Left ventricle myocardium inferior (tissue), 1 donor: ENCODE measurements around the gene VKORC1. TPM values are rescaled to one million over a fixed set of nuclear protein-coding genes. Genes with fewer than 3 reads are reported as not detected.

Experiments used
- DNase-seq: peaks from one replicate; pipeline ENCODE4 v3.0.0-alpha.2; 2020
- H3K27ac ChIP-seq: fragments of 200-600 bp; replicated peaks from 2 replicates; pipeline ENCODE4 v1.8.0; 2021
- H3K27me3 ChIP-seq: fragments of 200-600 bp; 2 replicates; pipeline ENCODE4 v1.8.0; 2021; ENCODE audit warnings: low read depth
- H3K36me3 ChIP-seq: fragments of 200-600 bp; 2 replicates; pipeline ENCODE4 v1.8.0; 2021
- H3K4me1 ChIP-seq: fragments of 200-600 bp; 2 replicates; pipeline ENCODE4 v1.8.0; 2021
- H3K4me3 ChIP-seq: fragments of 200-600 bp; 2 replicates; pipeline ENCODE4 v1.8.0; 2021; ENCODE audit warnings: mild to moderate bottlenecking, moderate library complexity
- H3K9me3 ChIP-seq: fragments of 200-600 bp; replicated peaks from 2 replicates; pipeline ENCODE4 v1.8.0; 2021
- intact Hi-C: fragments of 100-400 bp; cut with micrococcal nuclease; formaldehyde crosslinking; loops from one replicate; pipeline ENCODE4 v1.11.0; 2022
- total RNA-seq: library from RNA; stranded (reverse); fragmentation: NEBNext Ultra II Directional; extraction: Animal tissue kit (Norgen Biotek cat#: 25700); gene quantifications from one replicate; pipeline ENCODE4 v1.2.1, GENCODE V29; 2021
- TF ChIP-seq, protein P1 (sequence below): fragments of 200-600 bp; IDR thresholded peaks from 2 replicates; pipeline ENCODE4 v1.8.0; 2021; ENCODE audit warnings: antibody characterized with exemption, mild to moderate bottlenecking, borderline replicate concordance
- donor health status: DM: no; HTN: yes; CAD: no; lungs with severe emphysema.

VKORC1 gene
- total RNA-seq, 1 donor from 2014 or later = 39.5 TPM

DNA sequence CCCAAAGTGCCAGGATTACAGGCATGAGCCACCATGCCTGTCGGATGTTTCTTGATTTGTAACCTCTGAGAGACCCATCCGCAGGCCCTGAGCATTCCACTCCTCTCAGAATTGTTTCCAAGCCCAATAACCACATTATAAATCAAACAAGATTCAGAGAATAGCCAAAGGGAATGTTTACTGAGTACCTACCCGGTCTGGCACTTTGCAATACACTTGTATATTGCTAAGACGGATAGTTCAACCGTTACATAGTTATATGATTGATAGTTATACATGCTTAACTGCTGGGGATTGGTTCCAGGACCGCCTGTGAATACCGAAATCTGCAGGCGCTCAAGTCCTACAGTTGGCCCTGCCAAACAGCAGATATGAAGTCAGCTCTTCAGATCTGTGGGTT is 19.9 kb upstream of the VKORC1 start:
- no peaks in the 10 kb centered on the region for H3K27me3 ChIP-seq
- H3K27ac ChIP-seq = peak overlapping the region; percentile 99
- no peak for DNase-seq
- TF ChIP-seq, protein P1, sequence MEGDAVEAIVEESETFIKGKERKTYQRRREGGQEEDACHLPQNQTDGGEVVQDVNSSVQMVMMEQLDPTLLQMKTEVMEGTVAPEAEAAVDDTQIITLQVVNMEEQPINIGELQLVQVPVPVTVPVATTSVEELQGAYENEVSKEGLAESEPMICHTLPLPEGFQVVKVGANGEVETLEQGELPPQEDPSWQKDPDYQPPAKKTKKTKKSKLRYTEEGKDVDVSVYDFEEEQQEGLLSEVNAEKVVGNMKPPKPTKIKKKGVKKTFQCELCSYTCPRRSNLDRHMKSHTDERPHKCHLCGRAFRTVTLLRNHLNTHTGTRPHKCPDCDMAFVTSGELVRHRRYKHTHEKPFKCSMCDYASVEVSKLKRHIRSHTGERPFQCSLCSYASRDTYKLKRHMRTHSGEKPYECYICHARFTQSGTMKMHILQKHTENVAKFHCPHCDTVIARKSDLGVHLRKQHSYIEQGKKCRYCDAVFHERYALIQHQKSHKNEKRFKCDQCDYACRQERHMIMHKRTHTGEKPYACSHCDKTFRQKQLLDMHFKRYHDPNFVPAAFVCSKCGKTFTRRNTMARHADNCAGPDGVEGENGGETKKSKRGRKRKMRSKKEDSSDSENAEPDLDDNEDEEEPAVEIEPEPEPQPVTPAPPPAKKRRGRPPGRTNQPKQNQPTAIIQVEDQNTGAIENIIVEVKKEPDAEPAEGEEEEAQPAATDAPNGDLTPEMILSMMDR = no peak
- no peaks in the 10 kb centered on the region for H3K9me3 ChIP-seq
- no peak overlapping the region for H3K4me3 ChIP-seq
- intact Hi-C loops = no loop called here
- peaks cover 37% of the 10 kb centered on the region for H3K36me3 ChIP-seq
- H3K4me1 ChIP-seq = peaks cover 69% of the 10 kb centered on the region

DNA sequence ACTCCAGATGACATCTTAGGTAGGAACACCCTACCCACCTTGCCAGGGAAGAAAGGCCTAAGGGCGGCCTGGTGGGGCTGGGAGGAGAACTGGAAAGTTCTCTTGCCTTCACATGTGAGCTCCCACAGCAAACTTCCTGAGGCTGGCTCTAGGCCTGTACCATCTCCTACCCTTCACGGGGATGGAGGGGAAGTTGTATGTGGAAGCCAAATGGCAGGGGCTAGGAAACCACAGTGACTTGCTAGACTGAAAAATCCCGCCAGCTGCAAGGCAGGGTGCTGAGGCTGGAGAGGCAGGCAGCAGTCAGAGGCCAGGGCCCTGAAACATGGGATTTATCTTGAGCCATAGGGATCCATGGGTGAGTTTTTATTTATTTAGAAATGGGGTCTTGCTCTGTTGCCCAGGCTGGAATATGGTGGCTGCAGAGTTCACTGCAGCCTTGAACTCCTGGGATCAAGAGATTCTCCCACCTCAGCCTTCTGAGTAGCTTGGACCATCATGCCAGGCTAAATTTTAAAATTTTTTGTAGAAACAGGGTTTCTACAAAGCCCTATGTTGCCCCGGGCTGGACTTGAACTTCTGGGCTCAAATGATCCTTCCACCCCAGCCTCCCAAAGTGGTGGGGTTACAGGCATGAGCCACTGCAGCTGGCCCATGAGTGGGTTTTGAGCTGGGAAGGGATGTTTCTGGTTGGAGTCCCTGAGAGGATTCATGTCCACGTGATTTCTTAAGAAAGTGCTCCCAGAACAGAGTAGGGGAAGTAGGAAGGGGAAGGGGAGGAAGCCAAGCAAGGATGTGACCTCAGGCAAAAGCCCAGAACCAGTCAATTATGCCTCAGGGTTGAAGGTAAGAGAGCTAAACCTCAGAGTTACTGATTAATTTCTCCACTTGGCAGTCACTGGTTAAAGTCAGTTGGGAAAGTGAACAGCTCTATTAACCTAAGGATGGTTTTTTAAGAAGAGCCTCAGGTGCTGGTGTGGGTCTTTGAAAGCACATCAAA is 18.8 kb upstream of the VKORC1 start:
- H3K9me3 ChIP-seq = no peaks in the 10 kb centered on the region
- peak overlapping the region; percentile 99 for H3K27ac ChIP-seq
- TF ChIP-seq, protein P1 = no peak
- peak overlapping the region; percentile 33 for H3K4me3 ChIP-seq
- H3K36me3 ChIP-seq = peaks cover 34% of the 10 kb centered on the region
- H3K4me1 ChIP-seq = peaks cover 69% of the 10 kb centered on the region
- H3K27me3 ChIP-seq = no peaks in the 10 kb centered on the region
- intact Hi-C loops = no loop called here
- no peak for DNase-seq

DNA sequence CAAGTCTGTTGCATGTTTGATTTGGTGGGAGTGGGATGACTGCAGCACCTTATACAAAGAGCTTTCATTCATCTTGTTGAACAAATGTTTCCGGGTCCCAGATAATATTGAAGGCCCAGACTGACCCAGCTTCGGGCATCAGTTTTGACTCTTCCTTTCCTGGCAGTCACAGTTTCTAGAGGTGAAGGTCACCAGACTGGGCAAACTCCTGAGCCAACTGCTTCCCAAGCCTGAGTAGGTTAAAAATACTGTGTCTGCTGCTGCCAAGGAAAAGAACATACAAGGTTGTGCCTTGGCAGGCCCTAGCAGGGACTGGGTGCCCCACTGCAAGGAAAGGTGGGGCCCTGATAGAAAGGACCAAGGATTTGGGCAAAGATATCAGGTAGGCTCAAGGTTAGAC is 18.1 kb upstream of the VKORC1 start:
- no peaks in the 10 kb centered on the region for H3K9me3 ChIP-seq
- TF ChIP-seq, protein P1 = no peak
- peak overlapping the region; percentile 99 for H3K27ac ChIP-seq
- no peaks in the 10 kb centered on the region for H3K27me3 ChIP-seq
- intact Hi-C loops = no loop called here
- peaks cover 34% of the 10 kb centered on the region for H3K36me3 ChIP-seq
- H3K4me1 ChIP-seq = peaks cover 68% of the 10 kb centered on the region
- DNase-seq = no peak
- H3K4me3 ChIP-seq = no peak overlapping the region

DNA sequence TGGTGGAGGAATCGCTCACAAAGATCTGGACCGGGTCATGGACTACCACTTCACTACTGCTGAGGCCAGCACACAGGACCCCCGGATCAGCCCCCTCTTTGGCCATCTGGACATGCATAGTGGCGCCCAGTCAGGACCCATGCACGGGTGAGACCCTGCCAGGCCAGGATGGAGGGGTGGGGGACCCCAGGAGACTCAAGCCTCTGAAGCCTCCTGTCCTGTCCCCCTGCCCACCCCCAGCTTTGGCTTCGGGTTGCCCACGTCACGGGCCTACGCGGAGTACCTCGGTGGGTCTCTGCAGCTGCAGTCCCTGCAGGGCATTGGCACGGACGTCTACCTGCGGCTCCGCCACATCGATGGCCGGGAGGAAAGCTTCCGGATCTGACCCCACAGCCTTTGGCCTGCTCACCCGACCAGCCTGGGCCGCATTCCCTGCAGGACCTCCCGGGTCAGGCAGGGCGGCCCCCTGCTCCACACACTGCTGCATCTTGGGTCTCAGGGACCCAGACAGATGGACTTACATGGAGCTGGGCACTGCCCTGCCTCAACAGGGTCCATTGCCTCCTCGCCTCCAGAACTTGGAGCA is 17.4 kb upstream of the VKORC1 start:
- Histone ChIP-seq H3K27me3 (no peaks in the 10 kb centered on the region), H3K4me1 (peaks cover 65% of the 10 kb centered on the region), H3K27ac (peak overlapping the region; percentile 99), H3K4me3 (no peak overlapping the region), H3K9me3 (no peaks in the 10 kb centered on the region), H3K36me3 (peaks cover 34% of the 10 kb centered on the region)
- intact Hi-C loops = no loop called here
- TF ChIP-seq, protein P1 = no peak
- DNase-seq = no peak

DNA sequence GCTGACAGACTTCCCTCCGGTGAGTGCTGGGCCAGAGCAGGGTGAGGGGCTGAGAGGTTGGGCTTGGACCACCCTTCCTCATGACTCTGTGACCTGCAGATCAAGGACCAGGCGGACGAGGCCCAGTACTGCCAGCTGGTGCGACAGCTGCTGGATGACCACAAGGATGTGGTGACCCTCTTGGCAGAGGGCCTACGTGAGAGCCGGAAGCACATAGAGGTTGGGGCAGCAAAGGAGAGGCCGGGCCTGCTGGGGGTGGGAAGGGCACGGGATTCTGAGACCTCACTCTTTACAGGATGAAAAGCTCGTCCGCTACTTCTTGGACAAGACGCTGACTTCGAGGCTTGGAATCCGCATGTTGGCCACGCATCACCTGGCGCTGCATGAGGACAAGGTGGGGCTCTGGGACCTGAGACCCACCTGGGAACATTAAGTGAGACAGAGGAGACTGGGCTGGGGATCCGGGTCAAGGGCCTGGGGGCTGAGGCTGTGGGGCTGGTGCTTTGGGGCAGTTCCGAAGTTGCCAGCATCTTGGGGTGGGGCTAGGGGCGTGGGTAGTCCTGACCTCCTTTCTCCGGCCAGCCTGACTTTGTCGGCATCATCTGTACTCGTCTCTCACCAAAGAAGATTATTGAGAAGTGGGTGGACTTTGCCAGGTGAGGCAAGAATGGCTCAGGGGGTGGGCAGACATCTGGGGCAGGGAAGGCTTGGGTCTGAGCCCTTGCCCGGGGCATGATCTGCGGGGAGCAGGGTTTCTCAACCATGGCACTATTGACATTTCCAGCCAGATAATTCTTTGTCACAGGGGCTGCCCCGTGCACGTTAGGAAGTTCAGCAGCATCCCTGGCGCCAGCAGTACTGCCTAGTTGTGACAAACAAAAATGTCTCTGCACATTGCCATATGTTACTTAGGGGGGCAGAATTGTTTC is 15.8 kb upstream of the VKORC1 start:
- Histone ChIP-seq H3K36me3 (peaks cover 34% of the 10 kb centered on the region), H3K27ac (no peak overlapping the region), H3K27me3 (no peaks in the 10 kb centered on the region), H3K9me3 (no peaks in the 10 kb centered on the region), H3K4me1 (peaks cover 62% of the 10 kb centered on the region), H3K4me3 (no peak overlapping the region)
- TF ChIP-seq, protein P1 = no peak
- no peak for DNase-seq
- intact Hi-C loops = no loop called here
